Rectal smooth muscle tissue (tissue), 1 donor: ENCODE measurements around the gene CCDC97.
"Not testable (repeated sequence)": the region's sequence is repeated elsewhere in the genome, so short reads cannot be mapped to it uniquely, and the experiment has no call there.

Experiments
- H3K27ac ChIP-seq: one replicate; pipeline ENCODE4 v1.7.0; 2013; ENCODE audit warnings: low read depth, low read length, inconsistent platforms
- H3K27me3 ChIP-seq: one replicate; pipeline ENCODE4 v1.7.0; 2013; ENCODE audit warnings: low read length; ENCODE audit not compliant: control insufficient read depth, insufficient read depth
- H3K36me3 ChIP-seq: one replicate; pipeline ENCODE4 v1.7.0; 2013; ENCODE audit warnings: low read length; ENCODE audit not compliant: control insufficient read depth, insufficient read depth
- H3K4me1 ChIP-seq: one replicate; pipeline ENCODE4 v1.7.0; 2013; ENCODE audit warnings: low read length; ENCODE audit not compliant: control insufficient read depth, insufficient read depth
- H3K4me3 ChIP-seq: one replicate; pipeline ENCODE4 v1.7.0; 2013; ENCODE audit warnings: low read length
- H3K9ac ChIP-seq: one replicate; pipeline ENCODE4 v1.7.0; 2013; ENCODE audit warnings: low read length

CCDC97 gene

GRCh38 chr19:41335467-41335866, 25.5 kb downstream of the CCDC97 start:
- peaks cover 3% of the 10 kb centered on the region for H3K36me3 ChIP-seq
- H3K4me3 ChIP-seq: no peak overlapping the region
- H3K27ac ChIP-seq: no peak overlapping the region
- no peaks in the 10 kb centered on the region for H3K27me3 ChIP-seq
- H3K9ac ChIP-seq: no peak overlapping the region
- no peaks in the 10 kb centered on the region for H3K4me1 ChIP-seq

GRCh38 chr19:41339936-41340335, 30.0 kb downstream of the CCDC97 start:
- H3K36me3 ChIP-seq: peaks cover 13% of the 10 kb centered on the region
- H3K4me1 ChIP-seq: no peaks in the 10 kb centered on the region
- H3K9ac ChIP-seq: no peak overlapping the region
- H3K27ac ChIP-seq: no peak overlapping the region
- H3K27me3 ChIP-seq: no peaks in the 10 kb centered on the region
- no peak overlapping the region for H3K4me3 ChIP-seq

- Histone ChIP-seq H3K9ac (no peak overlapping the region), H3K36me3 (peaks cover 14% of the 10 kb centered on the region), H3K4me3 (no peak overlapping the region), H3K4me1 (no peaks in the 10 kb centered on the region), H3K27ac (no peak overlapping the region), H3K27me3 (no peaks in the 10 kb centered on the region)
These were observed 31.9 kb downstream of the CCDC97 start for GRCh38 chr19:41341669-41342490.

- no peak overlapping the region for H3K4me3 ChIP-seq
- H3K27ac ChIP-seq: no peak overlapping the region
- H3K27me3 ChIP-seq: no peaks in the 10 kb centered on the region
- H3K36me3 ChIP-seq: peaks cover 20% of the 10 kb centered on the region
- no peak overlapping the region for H3K9ac ChIP-seq
- no peaks in the 10 kb centered on the region for H3K4me1 ChIP-seq
These were observed 34.2 kb downstream of the CCDC97 start for GRCh38 chr19:41344162-41344561.

- not testable (repeated sequence) for H3K4me1 ChIP-seq, H3K27me3 ChIP-seq, H3K4me3 ChIP-seq, H3K27ac ChIP-seq, H3K9ac ChIP-seq
- peaks cover 15% of the 10 kb centered on the region for H3K36me3 ChIP-seq
These were observed 36.9 kb downstream of the CCDC97 start for GRCh38 chr19:41346916-41347315.

GRCh38 chr19:41350735-41351338, 40.9 kb downstream of the CCDC97 start:
- Histone ChIP-seq H3K9ac (peak overlapping the region; percentile 29), H3K27ac (peak overlapping the region; percentile 32), H3K36me3 (peaks cover 6% of the 10 kb centered on the region), H3K4me3 (peak overlapping the region; percentile 97), H3K27me3 (peaks cover 4% of the 10 kb centered on the region), H3K4me1 (peaks cover 5% of the 10 kb centered on the region)

GRCh38 chr19:41351339-41352245, 41.6 kb downstream of the CCDC97 start:
- peaks cover 5% of the 10 kb centered on the region for H3K4me1 ChIP-seq

GRCh38 chr19:41352279-41352608, 42.3 kb downstream of the CCDC97 start:
- Histone ChIP-seq H3K9ac (peak overlapping the region; percentile 22), H3K27me3 (peaks cover 4% of the 10 kb centered on the region), H3K36me3 (peaks cover 5% of the 10 kb centered on the region), H3K4me3 (peak overlapping the region; percentile 97), H3K27ac (no peak overlapping the region), H3K4me1 (peaks cover 5% of the 10 kb centered on the region)

More at GRCh38 chr19:41351339-41352245, 41.6 kb downstream of the CCDC97 start:
- Histone ChIP-seq H3K4me3 (peak overlapping the region; percentile 97), H3K27ac (peak overlapping the region; percentile 32), H3K36me3 (peaks cover 5% of the 10 kb centered on the region), H3K27me3 (peaks cover 4% of the 10 kb centered on the region), H3K9ac (no peak overlapping the region)

GRCh38 chr19:41352609-41353465, 42.9 kb downstream of the CCDC97 start:
- Histone ChIP-seq H3K36me3 (peaks cover 5% of the 10 kb centered on the region), H3K27me3 (peaks cover 4% of the 10 kb centered on the region), H3K4me3 (peak overlapping the region; percentile 97), H3K4me1 (peaks cover 5% of the 10 kb centered on the region), H3K27ac (peak overlapping the region; percentile 76), H3K9ac (peak overlapping the region; percentile 40)

- Histone ChIP-seq H3K36me3 (peaks cover 2% of the 10 kb centered on the region), H3K9ac (peak within 1 kb of the TSS; percentile 57), H3K27ac (peak within 1 kb of the TSS; percentile 76), H3K4me3 (peak within 1 kb of the TSS; percentile 97), H3K4me1 (peaks cover 5% of the 10 kb centered on the region), H3K27me3 (peaks cover 4% of the 10 kb centered on the region)
These were observed 43.7 kb downstream of the CCDC97 start, which contains the start of gene TGFB1 for GRCh38 chr19:41353466-41354342. TGFB1 (minus strand) TSS chr19:41353922; CDS start chr19:41353044, 878 bp downstream.
